Measurements from ENCODE around the gene ATG101. TPM values are rescaled to one million over a fixed set of nuclear protein-coding genes. Genes with fewer than 3 reads are reported as not detected.
A peak's percentile ranks its signal among the peaks of the same experiment; 100 is the strongest.

The ATG101 gene
- total and polyA plus RNA-seq, 8 donors, result 19.7 to 42.4 (median 25.1) TPM

- no peak for DNase-seq
- Histone ChIP-seq H3K27me3 (peaks cover 0 to 27% of the 10 kb centered on the region in 2 donors), H3K4me1 (peaks cover 15 to 58% of the 10 kb centered on the region in 2 donors), H3K27ac (peak overlapping the region in 1 of 2 donors; percentile 90), H3K9me3 (no peaks in the 10 kb centered on the region), H3K36me3 (no peaks in the 10 kb centered on the region), H3K4me3 (peak overlapping the region; percentile 61 to 68)
- intact Hi-C loops (cut with DNase I), result no loop called here
- ATAC-seq, result peak; percentile 28
- TF ChIP-seq CTCF (IDR thresholded peaks at IDR 0.05), result no peak
Observed at GRCh38 chr12:52038447-52038846, 31.3 kb upstream of the ATG101 start.

GRCh38 chr12:52041035-52041434 is 28.7 kb upstream of the ATG101 start:
- peaks cover 28 to 69% of the 10 kb centered on the region in 2 donors for H3K4me1 ChIP-seq
- no peak overlapping the region for H3K4me3 ChIP-seq
- H3K36me3 ChIP-seq, result no peaks in the 10 kb centered on the region
- no peak overlapping the region for H3K27ac ChIP-seq
- DNase-seq (peak in 1 of 4 donors; percentile 27), ATAC-seq (no peak)
- intact Hi-C loops (cut with DNase I), result no loop called here
- no peak for TF ChIP-seq CTCF (IDR thresholded peaks at IDR 0.05)
- H3K9me3 ChIP-seq, result no peaks in the 10 kb centered on the region
- H3K27me3 ChIP-seq, result peaks cover 0 to 16% of the 10 kb centered on the region in 2 donors

- Histone ChIP-seq H3K27me3 (peaks cover 0 to 10% of the 10 kb centered on the region in 2 donors), H3K27ac (no peak overlapping the region), H3K36me3 (no peaks in the 10 kb centered on the region), H3K4me3 (no peak overlapping the region), H3K9me3 (no peaks in the 10 kb centered on the region), H3K4me1 (peaks cover 25 to 69% of the 10 kb centered on the region in 2 donors)
- TF ChIP-seq CTCF (IDR thresholded peaks at IDR 0.05), result no peak
- intact Hi-C loops (cut with DNase I), result no loop called here
- no peak for ATAC-seq
- peak in 1 of 4 donors; percentile 79 for DNase-seq
Observed at GRCh38 chr12:52041695-52042123, 28.1 kb upstream of the ATG101 start.

- no peaks in the 10 kb centered on the region for H3K36me3 ChIP-seq
- TF ChIP-seq CTCF (IDR thresholded peaks at IDR 0.05), result no peak
- no peaks in the 10 kb centered on the region for H3K9me3 ChIP-seq
- DNase-seq, result no peak
- intact Hi-C loops (cut with DNase I), result no loop called here
- H3K4me1 ChIP-seq, result peaks cover 24 to 64% of the 10 kb centered on the region in 2 donors
- no peaks in the 10 kb centered on the region for H3K27me3 ChIP-seq
- H3K27ac ChIP-seq, result peak overlapping the region; percentile 73 to 87
- no peak overlapping the region for H3K4me3 ChIP-seq
- no peak for ATAC-seq
Observed at GRCh38 chr12:52042706-52043385, 26.9 kb upstream of the ATG101 start.

GRCh38 chr12:52043386-52044212 is 26.2 kb upstream of the ATG101 start:
- peaks cover 24 to 56% of the 10 kb centered on the region in 2 donors for H3K4me1 ChIP-seq
- no peaks in the 10 kb centered on the region for H3K27me3 ChIP-seq
- no peak overlapping the region for H3K4me3 ChIP-seq
- no peak for DNase-seq
- H3K36me3 ChIP-seq, result no peaks in the 10 kb centered on the region
- peak overlapping the region; percentile 73 to 87 for H3K27ac ChIP-seq
- no peak for TF ChIP-seq CTCF (IDR thresholded peaks at IDR 0.05)
- H3K9me3 ChIP-seq, result no peaks in the 10 kb centered on the region
- intact Hi-C loops (cut with DNase I), result no loop called here
- no peak for ATAC-seq
